ENCODE measurements around the gene CD101.

- TF ChIP-seq, protein P1, sequence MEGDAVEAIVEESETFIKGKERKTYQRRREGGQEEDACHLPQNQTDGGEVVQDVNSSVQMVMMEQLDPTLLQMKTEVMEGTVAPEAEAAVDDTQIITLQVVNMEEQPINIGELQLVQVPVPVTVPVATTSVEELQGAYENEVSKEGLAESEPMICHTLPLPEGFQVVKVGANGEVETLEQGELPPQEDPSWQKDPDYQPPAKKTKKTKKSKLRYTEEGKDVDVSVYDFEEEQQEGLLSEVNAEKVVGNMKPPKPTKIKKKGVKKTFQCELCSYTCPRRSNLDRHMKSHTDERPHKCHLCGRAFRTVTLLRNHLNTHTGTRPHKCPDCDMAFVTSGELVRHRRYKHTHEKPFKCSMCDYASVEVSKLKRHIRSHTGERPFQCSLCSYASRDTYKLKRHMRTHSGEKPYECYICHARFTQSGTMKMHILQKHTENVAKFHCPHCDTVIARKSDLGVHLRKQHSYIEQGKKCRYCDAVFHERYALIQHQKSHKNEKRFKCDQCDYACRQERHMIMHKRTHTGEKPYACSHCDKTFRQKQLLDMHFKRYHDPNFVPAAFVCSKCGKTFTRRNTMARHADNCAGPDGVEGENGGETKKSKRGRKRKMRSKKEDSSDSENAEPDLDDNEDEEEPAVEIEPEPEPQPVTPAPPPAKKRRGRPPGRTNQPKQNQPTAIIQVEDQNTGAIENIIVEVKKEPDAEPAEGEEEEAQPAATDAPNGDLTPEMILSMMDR (IDR thresholded peaks at IDR 0.05) = no peak
- no peak for TF ChIP-seq EP300 (IDR thresholded peaks at IDR 0.05)
Measured at GRCh38 chr1:116972674-116973030, 28.9 kb upstream of the CD101 start.
